OCI-LY3 (cell line): Measurements from ENCODE around the gene THY1.
"Not testable (repeated sequence)": the region's sequence is repeated elsewhere in the genome, so short reads cannot be mapped to it uniquely, and the experiment has no call there.

ENCODE experiments used
- H2AFZ ChIP-seq: fragments of 200-600, 300-600 bp; shearing (Covaris generic); 2 replicates; pipeline ENCODE4 v1.6.0; 2014; ENCODE audit warnings: antibody characterized with exemption, low read depth, low read length
- H3K27ac ChIP-seq: fragments of 200-600, 300-600 bp; sonication (generic); 2 replicates; pipeline ENCODE4 v1.5.1; 2014; ENCODE audit warnings: mild to moderate bottlenecking, low read length, moderate library complexity, mixed read lengths
- H3K27me3 ChIP-seq: fragments of 200-600, 300-600 bp; sonication (generic); 2 replicates; pipeline ENCODE4 v1.6.1; 2014; ENCODE audit warnings: low read depth, low read length, mixed read lengths
- H3K36me3 ChIP-seq: fragments of 200-600, 300-600 bp; sonication (generic); replicated peaks from 2 replicates; pipeline ENCODE3; 2014; ENCODE audit warnings: low read depth, low read length, mixed read lengths
- H3K4me1 ChIP-seq: fragments of 300-600, 200-600 bp; sonication (generic); 2 replicates; pipeline ENCODE4 v1.6.1; 2014; ENCODE audit warnings: low read length, mixed read lengths
- H3K4me2 ChIP-seq: fragments of 200-600, 300-600 bp; sonication (generic); 2 replicates; pipeline ENCODE4 v1.6.1; 2014; ENCODE audit warnings: low read length, mixed read lengths
- H3K4me3 ChIP-seq: fragments of 300-600, 200-600 bp; sonication (generic); 2 replicates; pipeline ENCODE4 v1.5.1; 2014; ENCODE audit warnings: antibody characterized with exemption, mild to moderate bottlenecking, low read length, moderate library complexity
- H3K79me2 ChIP-seq: fragments of 300-600, 200-600 bp; shearing (Covaris generic); 2 replicates; pipeline ENCODE4 v1.6.1; 2014; ENCODE audit warnings: mild to moderate bottlenecking, low read length, mixed read lengths
- H3K9ac ChIP-seq: fragments of 300-600, 200-600 bp; shearing (Covaris generic); 2 replicates; pipeline ENCODE4 v1.6.0; 2014; ENCODE audit warnings: mild to moderate bottlenecking, low read length, moderate library complexity
- H3K9me3 ChIP-seq: fragments of 200-600, 300-600 bp; shearing (Covaris generic); 2 replicates; pipeline ENCODE4 v1.6.1; 2014; ENCODE audit warnings: low read length, mixed read lengths; ENCODE audit not compliant: insufficient read depth
- H4K20me1 ChIP-seq: fragments of 200-600, 300-600 bp; sonication (generic); 2 replicates; pipeline ENCODE4 v1.6.1; 2016; ENCODE audit warnings: low read length, mixed read lengths; ENCODE audit not compliant: insufficient read depth
- CTCF ChIP-seq: fragments of 200-600, 300-600 bp; sonication (generic); IDR thresholded peaks from 2 replicates; pipeline ENCODE4 v1.5.1; 2014; ENCODE audit warnings: antibody characterized with exemption, low read length, low read depth
- EZH2phosphoT487 ChIP-seq: fragments of 200-600 bp; shearing (Covaris generic); IDR thresholded peaks from 2 replicates; pipeline ENCODE4 v1.6.1; 2018; ENCODE audit warnings: antibody characterized with exemption, mixed run types, low read depth

THY1 gene

GRCh38 chr11:119391275-119391674, 31.7 kb downstream of the THY1 start:
- Histone ChIP-seq H3K4me3 (no peak overlapping the region), H3K27ac (no peak overlapping the region), H3K9me3 (no peaks in the 10 kb centered on the region), H2AFZ (no peak overlapping the region), H4K20me1 (no peaks in the 10 kb centered on the region), H3K79me2 (no peaks in the 10 kb centered on the region), H3K9ac (no peak overlapping the region), H3K36me3 (no peaks in the 10 kb centered on the region), H3K4me1 (no peaks in the 10 kb centered on the region), H3K27me3 (no peaks in the 10 kb centered on the region), H3K4me2 (no peak overlapping the region)
- TF ChIP-seq CTCF, result no peak
- no peak for TF ChIP-seq EZH2phosphoT487

- Histone ChIP-seq H4K20me1 (no peaks in the 10 kb centered on the region), H3K36me3 (no peaks in the 10 kb centered on the region), H3K27me3 (no peaks in the 10 kb centered on the region), H3K4me2 (no peak overlapping the region), H3K27ac (no peak overlapping the region), H3K4me1 (no peaks in the 10 kb centered on the region), H3K9ac (no peak overlapping the region), H2AFZ (no peak overlapping the region), H3K4me3 (no peak overlapping the region), H3K9me3 (no peaks in the 10 kb centered on the region), H3K79me2 (no peaks in the 10 kb centered on the region)
- peak; percentile 17; the same call in 1 of the 2 replicates for TF ChIP-seq CTCF
- no peak for TF ChIP-seq EZH2phosphoT487
Measured at GRCh38 chr11:119389611-119390254, 33.2 kb downstream of the THY1 start.

- H2AFZ ChIP-seq, result no peak overlapping the region
- no peak overlapping the region for H3K9ac ChIP-seq
- H3K79me2 ChIP-seq, result no peaks in the 10 kb centered on the region
- no peaks in the 10 kb centered on the region for H4K20me1 ChIP-seq
- no peak overlapping the region for H3K27ac ChIP-seq
- no peak overlapping the region for H3K4me3 ChIP-seq
- H3K27me3 ChIP-seq, result no peaks in the 10 kb centered on the region
- no peak overlapping the region for H3K4me2 ChIP-seq
- H3K4me1 ChIP-seq, result no peaks in the 10 kb centered on the region
- TF ChIP-seq EZH2phosphoT487 (no peak), CTCF (no peak)
- H3K9me3 ChIP-seq, result no peaks in the 10 kb centered on the region
- no peaks in the 10 kb centered on the region for H3K36me3 ChIP-seq
Measured at GRCh38 chr11:119388103-119388502, 34.9 kb downstream of the THY1 start.

GRCh38 chr11:119384332-119384731, 38.6 kb downstream of the THY1 start:
- Histone ChIP-seq H2AFZ (no peak overlapping the region), H3K27me3 (0 out of 2 replicates have a peak, but pooled peaks cover 6% of the 10 kb centered on the region), H3K36me3 (no peaks in the 10 kb centered on the region), H4K20me1 (no peaks in the 10 kb centered on the region), H3K27ac (no peak overlapping the region), H3K4me1 (peaks cover 10% of the 10 kb centered on the region; the same call in 1 of the 2 replicates), H3K9me3 (no peaks in the 10 kb centered on the region), H3K4me3 (no peak overlapping the region), H3K4me2 (no peak overlapping the region), H3K9ac (no peak overlapping the region), H3K79me2 (no peaks in the 10 kb centered on the region)
- TF ChIP-seq EZH2phosphoT487 (no peak), CTCF (no peak)

- peak overlapping the region; percentile 88 for H3K4me2 ChIP-seq
- peak overlapping the region; percentile 82 for H3K4me3 ChIP-seq
- H3K79me2 ChIP-seq, H3K9me3 ChIP-seq, H4K20me1 ChIP-seq, H3K9ac ChIP-seq, H3K36me3 ChIP-seq, H3K4me1 ChIP-seq, H3K27ac ChIP-seq, H2AFZ ChIP-seq, H3K27me3 ChIP-seq: not testable (repeated sequence)
Measured at GRCh38 chr11:119382513-119382912, 40.5 kb downstream of the THY1 start.
